Activated B cell treated with CpG ODN at 0.5 μM for 24 hours (primary cell): ENCODE data around the gene STK26. TPM values are rescaled to one million over a fixed set of nuclear protein-coding genes. Genes with fewer than 3 reads are reported as not detected.

Experiments used
- ATAC-seq: fragments of 200-7000 bp; cut with Tn5 transposase; one replicate; pipeline ENCODE4 v1.10.0; 2021; ENCODE audit warnings: low read depth, mild to moderate bottlenecking, moderate library complexity
- CTCF ChIA-PET: fragments of 350-600 bp; sonication (Branson Sonifier 250); formaldehyde crosslinking; loops from one replicate; lab custom pipeline; 2021; ENCODE audit warnings: antibody characterized with exemption; lab: Charles Lee
- POLR2A ChIA-PET: fragments of 350-600 bp; sonication (Branson Sonifier 250); formaldehyde crosslinking; loops from one replicate; lab custom pipeline; 2021; ENCODE audit warnings: antibody characterized with exemption; lab: Charles Lee
- DNase-seq: peaks from one replicate; pipeline ENCODE4 v3.0.0; 2022
- H3K27ac Mint-ChIP-seq: one replicate; pipeline ENCODE4 v1.8.0; 2020; ENCODE audit warnings: mixed read lengths
- H3K27me3 Mint-ChIP-seq: one replicate; pipeline ENCODE4 v1.8.0; 2021; ENCODE audit warnings: mixed read lengths
- H3K36me3 Mint-ChIP-seq: one replicate; pipeline ENCODE4 v1.8.0; 2021; ENCODE audit warnings: low read depth, mixed read lengths
- H3K4me1 Mint-ChIP-seq: one replicate; pipeline ENCODE4 v1.8.0; 2021; ENCODE audit warnings: mixed read lengths
- H3K4me3 Mint-ChIP-seq: one replicate; pipeline ENCODE4 v1.8.0; 2020; ENCODE audit warnings: mild to moderate bottlenecking, mixed read lengths
- H3K9me3 Mint-ChIP-seq: one replicate; pipeline ENCODE4 v1.8.0; 2020; ENCODE audit warnings: mixed read lengths
- CTCF ChIP-seq: fragments of 200-600 bp; IDR thresholded peaks from one replicate; pipeline ENCODE4 v1.8.0; 2022; ENCODE audit warnings: antibody characterized with exemption, mild to moderate bottlenecking
- intact Hi-C: fragments of 100-400 bp; cut with micrococcal nuclease; formaldehyde crosslinking; loops from one replicate; pipeline ENCODE4 v1.15.1; 2024
- total RNA-seq: library from RNA; stranded (reverse); gene quantifications from 2 replicates; pipeline ENCODE4 v1.2.3, GENCODE V29; 2022

The STK26 gene
- total RNA-seq, 1 donor from 2014 or later: 19.9 TPM

DNA sequence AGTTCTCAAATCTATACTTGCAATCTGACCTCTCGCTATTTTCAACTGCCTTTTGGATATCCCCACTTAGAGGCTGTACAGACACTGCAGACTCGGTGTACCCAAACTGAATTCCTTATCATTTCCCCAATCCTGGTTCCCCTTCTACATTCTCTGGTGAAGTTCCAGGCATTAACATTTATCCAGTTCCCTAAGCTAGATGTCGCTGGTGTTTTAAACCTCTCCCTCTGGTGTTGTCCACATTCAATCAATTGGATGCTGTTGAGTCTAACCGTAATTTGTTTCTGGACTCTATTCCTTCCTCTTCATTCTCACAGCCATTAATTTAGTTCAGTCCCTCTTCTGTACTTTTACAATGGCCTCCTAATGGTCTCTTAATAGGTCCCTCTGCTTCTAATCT, 7.2 kb upstream of the STK26 start:
- no peaks in the 10 kb centered on the region for H3K36me3 Mint-ChIP-seq
- intact Hi-C loops: no loop called here
- CTCF ChIA-PET: no interaction called here
- H3K4me3 Mint-ChIP-seq: no peak overlapping the region
- H3K9me3 Mint-ChIP-seq: no peaks in the 10 kb centered on the region
- no peak for ATAC-seq
- TF ChIP-seq CTCF: no peak
- no peaks in the 10 kb centered on the region for H3K27me3 Mint-ChIP-seq
- no peak overlapping the region for H3K27ac Mint-ChIP-seq
- peaks cover 20% of the 10 kb centered on the region for H3K4me1 Mint-ChIP-seq
- POLR2A ChIA-PET: no interaction called here
- DNase-seq: no peak

- Mint-ChIP-seq H3K4me3 (no peak overlapping the region), H3K36me3 (no peaks in the 10 kb centered on the region), H3K27ac (no peak overlapping the region), H3K9me3 (no peaks in the 10 kb centered on the region), H3K4me1 (peaks cover 24% of the 10 kb centered on the region), H3K27me3 (no peaks in the 10 kb centered on the region)
- POLR2A ChIA-PET: no interaction called here
- intact Hi-C loops: no loop called here
- no peak for TF ChIP-seq CTCF
- ATAC-seq (no peak), DNase-seq (no peak)
- CTCF ChIA-PET: no interaction called here
These were observed 6.3 kb upstream of the STK26 start for GRCh38 chrX:132016628-132017430.

DNA sequence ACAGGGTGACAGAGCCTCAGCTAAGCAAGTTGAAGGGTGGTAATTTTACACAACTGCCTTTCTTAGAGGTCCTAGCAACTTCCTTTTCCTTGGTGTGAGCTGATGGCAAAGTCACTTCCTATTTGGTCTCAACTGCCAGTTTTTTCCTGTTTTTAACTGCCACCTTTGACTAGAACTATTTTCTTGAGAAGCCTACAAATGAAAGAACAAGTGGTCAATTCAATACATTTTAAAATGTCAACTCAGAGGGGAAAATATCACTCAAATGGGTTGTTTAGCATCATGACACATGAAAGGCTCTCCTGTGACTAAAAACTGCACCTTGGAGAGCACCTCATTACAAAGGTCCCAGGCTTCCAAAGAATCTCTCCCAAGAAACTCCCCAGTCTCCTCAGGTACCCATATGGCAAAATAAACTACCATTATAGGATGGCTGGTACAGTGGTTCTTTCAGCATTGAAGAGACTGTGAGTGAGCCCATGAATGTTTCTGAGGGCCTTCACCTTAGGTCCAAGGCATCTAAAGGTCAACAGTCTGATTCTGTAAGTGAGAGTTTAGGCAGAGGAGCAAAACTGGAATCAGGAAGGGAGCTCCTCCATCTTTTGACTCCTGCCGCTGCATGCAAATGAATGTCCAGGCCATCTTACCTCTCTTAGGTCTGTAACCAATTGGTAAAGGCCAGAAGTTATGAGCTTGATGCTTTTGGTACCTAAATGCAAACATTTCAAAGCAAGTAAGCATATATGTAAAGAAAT, 5.5 kb upstream of the STK26 start:
- no peak overlapping the region for H3K27ac Mint-ChIP-seq
- no peak overlapping the region for H3K4me3 Mint-ChIP-seq
- H3K36me3 Mint-ChIP-seq: no peaks in the 10 kb centered on the region
- ChIA-PET POLR2A (no interaction called here), CTCF (no interaction called here)
- ATAC-seq: no peak
- TF ChIP-seq CTCF: no peak
- DNase-seq: no peak
- H3K27me3 Mint-ChIP-seq: no peaks in the 10 kb centered on the region
- peaks cover 24% of the 10 kb centered on the region for H3K4me1 Mint-ChIP-seq
- H3K9me3 Mint-ChIP-seq: no peaks in the 10 kb centered on the region
- intact Hi-C loops: no loop called here

GRCh38 chrX:132022198-132022966, 720 bp upstream of the STK26 start:
- Mint-ChIP-seq H3K4me1 (peaks cover 30% of the 10 kb centered on the region), H3K4me3 (peak overlapping the region; percentile 90), H3K27ac (peak overlapping the region; percentile 84), H3K9me3 (no peaks in the 10 kb centered on the region), H3K27me3 (no peaks in the 10 kb centered on the region), H3K36me3 (no peaks in the 10 kb centered on the region)
- no peak for DNase-seq
- ChIA-PET CTCF (no interaction called here), POLR2A (interaction anchor here (0.8 to 3.7 kb wide), 3 partner anchors 32 to 196 kb away, joined by 3 to 24 read pairs (median 6); partner anchors contain the start of gene RAP2C)
- ATAC-seq: peak; percentile 18
- TF ChIP-seq CTCF: no peak
- intact Hi-C loops: loop anchor here (1.0 to 5.0 kb wide), 5 partner anchors 35 to 465 kb away; partner anchors contain the start of gene MBNL3
